HEK293 (cell line): ENCODE data around the gene RALA.

Source experiments
- CTCF ChIA-PET: fragments of 350-600 bp; formaldehyde crosslinking; extraction: SDS; loops from one replicate; lab custom pipeline; 2021; ENCODE audit warnings: antibody characterized with exemption; lab: Yijun Ruan, JAX
- POLR2A ChIA-PET: fragments of 300-600 bp; formaldehyde crosslinking; extraction: SDS; loops from one replicate; lab custom pipeline; 2020; ENCODE audit warnings: antibody characterized with exemption, inconsistent platforms; lab: Yijun Ruan, JAX
- H3K27ac ChIP-seq: fragments of 200-500 bp; sonication (Bioruptor generic); 2 replicates; pipeline ENCODE4 v1.5.1; 2014; ENCODE audit warnings: low read depth, low read length, control low read depth, inconsistent platforms; ENCODE audit errors: extremely low read depth
- H3K36me3 ChIP-seq, 2 experiments: fragments of 200-500 bp in 1 of 2; sonication (Bioruptor generic) in 1 of 2; 1 replicate in 1 of 2; 2 replicates in 1 of 2; pipeline ENCODE4 v1.5.1; 2014 to 2017; ENCODE audit warnings: inconsistent platforms in 2 of 2, low read length in 2 of 2; ENCODE audit not compliant: control insufficient read depth in 2 of 2, insufficient read depth in 1 of 2
- H3K4me1 ChIP-seq: fragments of 200-500 bp; sonication (Bioruptor generic); 2 replicates; pipeline ENCODE4 v1.5.1; 2014; ENCODE audit warnings: mild to moderate bottlenecking, low read length, inconsistent platforms; ENCODE audit not compliant: control insufficient read depth, insufficient read depth
- H3K4me3 ChIP-seq: 2 replicates; pipeline ENCODE4 v1.5.1; 2011; ENCODE audit warnings: low read depth, mild to moderate bottlenecking, control low read depth, low read length, moderate library complexity
- H3K9me3 ChIP-seq: fragments of 200-500 bp; sonication (Bioruptor generic); 2 replicates; pipeline ENCODE4 v1.5.1; 2014; ENCODE audit warnings: low read depth, low read length, inconsistent platforms; ENCODE audit not compliant: control insufficient read depth, insufficient read depth
- OSR2 ChIP-seq: fragments of 450-650 bp; formaldehyde crosslinking; IDR thresholded peaks from 2 replicates; pipeline ENCODE4 v1.5.1; 2016; ENCODE audit warnings: missing biosample characterization, missing genetic modification characterization
- REST ChIP-seq: fragments of 450-650 bp; formaldehyde crosslinking; IDR thresholded peaks from 2 replicates; pipeline ENCODE4 v1.5.1; 2016; ENCODE audit warnings: missing biosample characterization, missing genetic modification characterization
- SP2 ChIP-seq: fragments of 450-650 bp; formaldehyde crosslinking; IDR thresholded peaks from 2 replicates; pipeline ENCODE4 v1.5.1; 2016; ENCODE audit warnings: missing biosample characterization, missing genetic modification characterization
- SP3 ChIP-seq: fragments of 450-650 bp; formaldehyde crosslinking; IDR thresholded peaks from 2 replicates; pipeline ENCODE4 v1.5.1; 2016; ENCODE audit warnings: missing biosample characterization, missing genetic modification characterization
- ZBTB17 ChIP-seq: fragments of 450-650 bp; formaldehyde crosslinking; IDR thresholded peaks from 2 replicates; pipeline ENCODE4 v1.5.1; 2016; ENCODE audit warnings: missing biosample characterization, missing genetic modification characterization
- ZNF133 ChIP-seq: fragments of 450-650 bp; formaldehyde crosslinking; IDR thresholded peaks from 2 replicates; pipeline ENCODE4 v1.5.1; 2016; ENCODE audit warnings: missing biosample characterization, missing genetic modification characterization
- ZNF155 ChIP-seq: fragments of 450-650 bp; formaldehyde crosslinking; IDR thresholded peaks from 2 replicates; pipeline ENCODE4 v1.5.1; 2016; ENCODE audit warnings: missing biosample characterization, missing genetic modification characterization
- ZNF175 ChIP-seq: fragments of 450-650 bp; formaldehyde crosslinking; IDR thresholded peaks from 2 replicates; pipeline ENCODE4 v1.5.1; 2016; ENCODE audit warnings: missing biosample characterization, missing genetic modification characterization
- ZNF184 ChIP-seq: fragments of 450-650 bp; IDR thresholded peaks from 2 replicates; pipeline ENCODE4 v1.5.1; 2018; ENCODE audit warnings: missing biosample characterization, mild to moderate bottlenecking, missing genetic modification characterization
- ZNF266 ChIP-seq: fragments of 450-650 bp; formaldehyde crosslinking; IDR thresholded peaks from 2 replicates; pipeline ENCODE4 v1.5.1; 2016; ENCODE audit warnings: missing biosample characterization, missing genetic modification characterization, low read depth
- ZNF350 ChIP-seq: fragments of 450-650 bp; formaldehyde crosslinking; IDR thresholded peaks from 2 replicates; pipeline ENCODE4 v1.5.0; 2017; ENCODE audit warnings: missing biosample characterization, mild to moderate bottlenecking, missing genetic modification characterization
- ZNF366 ChIP-seq: fragments of 450-650 bp; formaldehyde crosslinking; conservative IDR thresholded peaks from 2 replicates; pipeline ENCODE4 v1.5.1; 2016; ENCODE audit warnings: missing biosample characterization, missing genetic modification characterization
- ZNF580 ChIP-seq: fragments of 450-650 bp; formaldehyde crosslinking; IDR thresholded peaks from 2 replicates; pipeline ENCODE4 v1.5.1; 2016; ENCODE audit warnings: missing biosample characterization, missing genetic modification characterization
- ZNF645 ChIP-seq: fragments of 450-650 bp; formaldehyde crosslinking; IDR thresholded peaks from 2 replicates; pipeline ENCODE4; 2016; ENCODE audit warnings: missing biosample characterization, missing genetic modification characterization
- ZSCAN23 ChIP-seq: fragments of 450-650 bp; formaldehyde crosslinking; IDR thresholded peaks from 2 replicates; pipeline ENCODE4 v1.5.1; 2016; ENCODE audit warnings: missing biosample characterization, missing genetic modification characterization
- TF ChIP-seq, protein P1 (sequence below): fragments of 450-650 bp; formaldehyde crosslinking; IDR thresholded peaks from 2 replicates; pipeline ENCODE4 v1.5.1; 2016; ENCODE audit warnings: missing biosample characterization, missing genetic modification characterization
- TF ChIP-seq, protein P2 (sequence below): fragments of 450-650 bp; formaldehyde crosslinking; IDR thresholded peaks from 2 replicates; pipeline ENCODE4 v1.5.1; 2016; ENCODE audit warnings: missing biosample characterization, missing genetic modification characterization
- TF ChIP-seq, protein P3 (sequence below): fragments of 450-650 bp; formaldehyde crosslinking; conservative IDR thresholded peaks from 2 replicates; pipeline ENCODE4 v1.5.1; 2016; ENCODE audit warnings: low read depth, missing biosample characterization, missing genetic modification characterization

RALA gene

GRCh38 chr7:39644170-39644569 lies 20.8 kb downstream of the RALA start (continued):
- TF ChIP-seq, protein P1, sequence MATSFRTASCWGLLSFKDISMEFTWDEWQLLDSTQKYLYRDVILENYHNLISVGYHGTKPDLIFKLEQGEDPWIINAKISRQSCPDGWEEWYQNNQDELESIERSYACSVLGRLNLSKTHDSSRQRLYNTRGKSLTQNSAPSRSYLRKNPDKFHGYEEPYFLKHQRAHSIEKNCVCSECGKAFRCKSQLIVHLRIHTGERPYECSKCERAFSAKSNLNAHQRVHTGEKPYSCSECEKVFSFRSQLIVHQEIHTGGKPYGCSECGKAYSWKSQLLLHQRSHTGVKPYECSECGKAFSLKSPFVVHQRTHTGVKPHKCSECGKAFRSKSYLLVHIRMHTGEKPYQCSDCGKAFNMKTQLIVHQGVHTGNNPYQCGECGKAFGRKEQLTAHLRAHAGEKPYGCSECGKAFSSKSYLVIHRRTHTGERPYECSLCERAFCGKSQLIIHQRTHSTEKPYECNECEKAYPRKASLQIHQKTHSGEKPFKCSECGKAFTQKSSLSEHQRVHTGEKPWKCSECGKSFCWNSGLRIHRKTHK (tag by site-specific recombination), result no peak
- TF ChIP-seq ZNF175 (tag by site-specific recombination), result no peak

- Histone ChIP-seq H3K27ac (no peak overlapping the region), H3K36me3 (no peaks in the 10 kb centered on the region), H3K4me3 (no peak overlapping the region), H3K4me1 (peaks cover 10% of the 10 kb centered on the region; the same call in 1 of the 2 replicates), H3K9me3 (no peaks in the 10 kb centered on the region)
- TF ChIP-seq REST (tag by site-specific recombination) (no peak), ZNF350 (no peak), ZNF580 (tag by site-specific recombination) (no peak), ZNF266 (no peak)
- CTCF ChIA-PET, result no interaction called here
- POLR2A ChIA-PET, result no interaction called here
These were observed 22.4 kb downstream of the RALA start for GRCh38 chr7:39645482-39646407.

DNA sequence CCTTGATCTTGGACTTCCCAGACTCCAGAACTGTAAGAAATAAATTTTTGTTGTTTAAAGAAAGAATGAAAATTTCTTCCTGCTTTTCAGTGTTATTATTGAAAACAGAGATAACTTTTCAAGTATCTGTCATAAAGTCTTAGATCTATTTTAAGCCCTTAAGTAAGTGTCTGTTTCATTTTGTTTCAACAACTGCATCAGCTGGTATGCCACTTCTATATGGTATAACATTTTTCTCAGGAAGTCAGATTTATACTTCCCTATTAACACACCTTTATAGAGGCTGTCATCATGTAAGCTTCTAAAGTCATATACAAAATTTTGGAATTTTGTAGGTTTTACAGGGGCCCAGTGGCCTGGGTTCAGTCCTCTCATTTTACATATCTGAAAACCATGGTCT lies 24.4 kb downstream of the RALA start:
- ChIA-PET POLR2A (no interaction called here), CTCF (interaction anchor here (0.6 to 0.7 kb wide), 2 partner anchors 47 to 404 kb away, joined by 3 to 11 read pairs; no protein-coding TSS in a partner anchor)
- no peaks in the 10 kb centered on the region for H3K9me3 ChIP-seq
- no peaks in the 10 kb centered on the region for H3K36me3 ChIP-seq
- H3K4me1 ChIP-seq, result peaks cover 2% of the 10 kb centered on the region; the same call in 1 of the 2 replicates
- no peak overlapping the region for H3K4me3 ChIP-seq
- H3K27ac ChIP-seq, result no peak overlapping the region
- TF ChIP-seq ZNF366 (tag by site-specific recombination), result no peak
- TF ChIP-seq ZSCAN23 (tag by site-specific recombination), result no peak
- TF ChIP-seq ZNF155 (tag by site-specific recombination), result no peak
- TF ChIP-seq, protein P2, sequence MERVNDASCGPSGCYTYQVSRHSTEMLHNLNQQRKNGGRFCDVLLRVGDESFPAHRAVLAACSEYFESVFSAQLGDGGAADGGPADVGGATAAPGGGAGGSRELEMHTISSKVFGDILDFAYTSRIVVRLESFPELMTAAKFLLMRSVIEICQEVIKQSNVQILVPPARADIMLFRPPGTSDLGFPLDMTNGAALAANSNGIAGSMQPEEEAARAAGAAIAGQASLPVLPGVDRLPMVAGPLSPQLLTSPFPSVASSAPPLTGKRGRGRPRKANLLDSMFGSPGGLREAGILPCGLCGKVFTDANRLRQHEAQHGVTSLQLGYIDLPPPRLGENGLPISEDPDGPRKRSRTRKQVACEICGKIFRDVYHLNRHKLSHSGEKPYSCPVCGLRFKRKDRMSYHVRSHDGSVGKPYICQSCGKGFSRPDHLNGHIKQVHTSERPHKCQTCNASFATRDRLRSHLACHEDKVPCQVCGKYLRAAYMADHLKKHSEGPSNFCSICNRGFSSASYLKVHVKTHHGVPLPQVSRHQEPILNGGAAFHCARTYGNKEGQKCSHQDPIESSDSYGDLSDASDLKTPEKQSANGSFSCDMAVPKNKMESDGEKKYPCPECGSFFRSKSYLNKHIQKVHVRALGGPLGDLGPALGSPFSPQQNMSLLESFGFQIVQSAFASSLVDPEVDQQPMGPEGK (tag by site-specific recombination), result no peak
- TF ChIP-seq ZNF133 (tag by site-specific recombination), result no peak
- no peak for TF ChIP-seq ZNF645 (tag by site-specific recombination)
- TF ChIP-seq, protein P3, sequence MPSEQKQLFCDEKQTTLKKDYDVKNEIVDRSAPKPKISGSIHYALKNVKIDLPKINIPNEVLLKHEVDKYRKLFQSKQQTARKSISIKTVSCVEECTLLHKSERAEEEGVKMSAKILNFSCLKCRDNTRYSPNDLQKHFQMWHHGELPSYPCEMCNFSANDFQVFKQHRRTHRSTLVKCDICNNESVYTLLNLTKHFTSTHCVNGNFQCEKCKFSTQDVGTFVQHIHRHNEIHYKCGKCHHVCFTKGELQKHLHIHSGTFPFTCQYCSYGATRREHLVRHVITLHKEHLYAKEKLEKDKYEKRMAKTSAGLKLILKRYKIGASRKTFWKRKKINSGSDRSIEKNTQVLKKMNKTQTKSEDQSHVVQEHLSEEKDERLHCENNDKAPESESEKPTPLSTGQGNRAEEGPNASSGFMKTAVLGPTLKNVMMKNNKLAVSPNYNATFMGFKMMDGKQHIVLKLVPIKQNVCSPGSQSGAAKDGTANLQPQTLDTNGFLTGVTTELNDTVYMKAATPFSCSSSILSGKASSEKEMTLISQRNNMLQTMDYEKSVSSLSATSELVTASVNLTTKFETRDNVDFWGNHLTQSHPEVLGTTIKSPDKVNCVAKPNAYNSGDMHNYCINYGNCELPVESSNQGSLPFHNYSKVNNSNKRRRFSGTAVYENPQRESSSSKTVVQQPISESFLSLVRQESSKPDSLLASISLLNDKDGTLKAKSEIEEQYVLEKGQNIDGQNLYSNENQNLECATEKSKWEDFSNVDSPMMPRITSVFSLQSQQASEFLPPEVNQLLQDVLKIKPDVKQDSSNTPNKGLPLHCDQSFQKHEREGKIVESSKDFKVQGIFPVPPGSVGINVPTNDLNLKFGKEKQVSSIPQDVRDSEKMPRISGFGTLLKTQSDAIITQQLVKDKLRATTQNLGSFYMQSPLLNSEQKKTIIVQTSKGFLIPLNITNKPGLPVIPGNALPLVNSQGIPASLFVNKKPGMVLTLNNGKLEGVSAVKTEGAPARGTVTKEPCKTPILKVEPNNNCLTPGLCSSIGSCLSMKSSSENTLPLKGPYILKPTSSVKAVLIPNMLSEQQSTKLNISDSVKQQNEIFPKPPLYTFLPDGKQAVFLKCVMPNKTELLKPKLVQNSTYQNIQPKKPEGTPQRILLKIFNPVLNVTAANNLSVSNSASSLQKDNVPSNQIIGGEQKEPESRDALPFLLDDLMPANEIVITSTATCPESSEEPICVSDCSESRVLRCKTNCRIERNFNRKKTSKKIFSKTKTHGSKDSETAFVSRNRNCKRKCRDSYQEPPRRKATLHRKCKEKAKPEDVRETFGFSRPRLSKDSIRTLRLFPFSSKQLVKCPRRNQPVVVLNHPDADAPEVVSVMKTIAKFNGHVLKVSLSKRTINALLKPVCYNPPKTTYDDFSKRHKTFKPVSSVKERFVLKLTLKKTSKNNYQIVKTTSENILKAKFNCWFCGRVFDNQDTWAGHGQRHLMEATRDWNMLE (tag by site-specific recombination), result no peak
- TF ChIP-seq SP2 (tag by site-specific recombination), result no peak
- TF ChIP-seq ZNF184 (tag by site-specific recombination), result no peak
- no peak for TF ChIP-seq OSR2
- TF ChIP-seq SP3 (tag by site-specific recombination), result no peak
- TF ChIP-seq ZBTB17 (tag by site-specific recombination), result no peak
